H1 (cell line): Measurements from ENCODE around the gene USP7. TPM values are rescaled to one million over a fixed set of nuclear protein-coding genes. Genes with fewer than 3 reads are reported as not detected.

ENCODE experiments used
- CTCF ChIA-PET: fragments of 300-600 bp; sonication (Branson Sonifier 250); formaldehyde crosslinking; loops from one replicate; lab custom pipeline; 2021; ENCODE audit not compliant: partially characterized antibody; lab: Charles Lee
- POLR2A ChIA-PET: fragments of 300-600 bp; sonication (Branson Sonifier 250); formaldehyde crosslinking; loops from one replicate; lab custom pipeline; 2021; ENCODE audit warnings: inconsistent platforms; ENCODE audit not compliant: partially characterized antibody; lab: Charles Lee
- DNase-seq, 2 experiments: peaks; one replicate each; pipeline versions ENCODE4 v3.0.0 to v3.0.0-alpha.2; 2010 to 2022; ENCODE audit warnings: low spot score in 2 of 2, low read depth in 1 of 2, mixed read lengths in 1 of 2
- FAIRE-seq: peaks from 2 replicates; lab custom pipeline; 2011; peaks lifted over from hg19 to GRCh38; lab: Jason Lieb, UNC
- H2AFZ ChIP-seq: 2 replicates; pipeline ENCODE4 v1.8.1; 2012; ENCODE audit warnings: low read length, inconsistent platforms
- H2AK5ac ChIP-seq: 2 replicates; pipeline ENCODE4 v1.6.1; 2013; ENCODE audit warnings: low read depth, low read length
- H2BK120ac ChIP-seq: replicated peaks from 2 replicates; pipeline ENCODE3; 2013; ENCODE audit warnings: low read depth, low read length, inconsistent platforms
- H2BK12ac ChIP-seq: 2 replicates; pipeline ENCODE4 v1.6.1; 2013; ENCODE audit warnings: low read depth, low read length
- H2BK15ac ChIP-seq: 2 replicates; pipeline ENCODE4 v1.6.1; 2013; ENCODE audit warnings: low read length
- H2BK20ac ChIP-seq: 2 replicates; pipeline ENCODE4 v1.6.1; 2013; ENCODE audit warnings: low read length
- H2BK5ac ChIP-seq: 2 replicates; pipeline ENCODE4 v1.6.1; 2013; ENCODE audit warnings: low read depth, low read length
- H3K14ac ChIP-seq: 2 replicates; pipeline ENCODE4 v1.6.1; 2013; ENCODE audit warnings: inconsistent platforms; ENCODE audit not compliant: insufficient read length
- H3K18ac ChIP-seq: 2 replicates; pipeline ENCODE4 v1.6.1; 2013; ENCODE audit warnings: low read length; ENCODE audit errors: extremely low read depth
- H3K23ac ChIP-seq: 2 replicates; pipeline ENCODE4 v1.6.1; 2013; ENCODE audit warnings: inconsistent platforms; ENCODE audit not compliant: insufficient read length
- H3K23me2 ChIP-seq: 2 replicates; pipeline ENCODE4 v1.6.1; 2013; ENCODE audit warnings: low read depth, low read length
- H3K27ac ChIP-seq: 2 replicates; pipeline ENCODE4 v1.6.1; 2011; ENCODE audit warnings: low read depth, low read length, inconsistent platforms
- H3K27me3 ChIP-seq, 4 experiments: replicated peaks in 1 of 4; 1 replicate in 1 of 4; 2 replicates in 3 of 4; pipeline versions ENCODE4 v1.6.1 to v1.8.1; 2011 to 2013; ENCODE audit warnings: low read length in 3 of 4, mild to moderate bottlenecking in 3 of 4, inconsistent platforms in 2 of 4, mixed read lengths in 2 of 4, moderate library complexity in 1 of 4; ENCODE audit not compliant: control insufficient read depth in 3 of 4, insufficient read depth in 3 of 4; ENCODE audit errors: extremely low read depth in 1 of 4
- H3K36me3 ChIP-seq, 4 experiments: 2 replicates each; pipeline versions ENCODE4 v1.6.1 to v1.8.1; 2011 to 2013; ENCODE audit warnings: mild to moderate bottlenecking in 4 of 4, low read length in 3 of 4, moderate library complexity in 2 of 4, control low read depth in 1 of 4, inconsistent platforms in 1 of 4; ENCODE audit not compliant: insufficient read depth in 4 of 4, control insufficient read depth in 2 of 4
- H3K4ac ChIP-seq: replicated peaks from 2 replicates; pipeline ENCODE3; 2013; ENCODE audit warnings: low read length, low read depth, mixed read lengths, inconsistent platforms; ENCODE audit not compliant: insufficient read length
- H3K4me1 ChIP-seq, 4 experiments: replicated peaks in 1 of 4; 1 replicate in 1 of 4; 2 replicates in 3 of 4; pipeline versions ENCODE4 v1.6.1 to v1.8.1; 2011 to 2013; ENCODE audit warnings: low read length in 3 of 4, inconsistent platforms in 2 of 4, mixed read lengths in 1 of 4; ENCODE audit not compliant: insufficient read depth in 4 of 4, control insufficient read depth in 3 of 4
- H3K4me2 ChIP-seq, 2 experiments: 2 replicates each; pipeline versions ENCODE4 v1.6.1 to v1.8.1; 2011 to 2013; ENCODE audit warnings: low read depth in 2 of 2, low read length in 2 of 2, control low read depth in 1 of 2, inconsistent platforms in 1 of 2, mild to moderate bottlenecking in 1 of 2; ENCODE audit not compliant: insufficient read depth in 1 of 2
- H3K4me3 ChIP-seq, 4 experiments: fragments of 200-600, 300-600 bp in 1 of 4; sonication (generic), shearing (Covaris generic), sonication (Bioruptor Twin) in 1 of 4; 2 replicates each; pipeline versions ENCODE4 v1.5.1 to v1.8.1; 2011 to 2016; ENCODE audit warnings: low read length in 4 of 4, low read depth in 3 of 4, control low read depth in 2 of 4, inconsistent platforms in 2 of 4, mild to moderate bottlenecking in 2 of 4, mixed read lengths in 1 of 4, moderate library complexity in 1 of 4; ENCODE audit not compliant: insufficient read depth in 2 of 4; ENCODE audit errors: extremely low read depth in 1 of 4
- H3K56ac ChIP-seq: replicated peaks from 2 replicates; pipeline ENCODE3; 2013; ENCODE audit warnings: low read depth, mild to moderate bottlenecking, mixed read lengths, low read length, inconsistent platforms; ENCODE audit not compliant: insufficient read length
- H3K79me1 ChIP-seq: 2 replicates; pipeline ENCODE4 v1.6.1; 2013; ENCODE audit warnings: low read depth, low read length, control low read depth
- H3K79me2 ChIP-seq, 2 experiments: 2 replicates each; pipeline versions ENCODE4 v1.6.1 to v1.8.1; 2012 to 2013; ENCODE audit warnings: low read length in 2 of 2, mild to moderate bottlenecking in 2 of 2, inconsistent platforms in 1 of 2; ENCODE audit not compliant: insufficient read depth in 2 of 2, control insufficient read depth in 1 of 2
- H3K9ac ChIP-seq, 4 experiments: replicated peaks in 1 of 4; 1 replicate in 1 of 4; 2 replicates in 3 of 4; pipeline versions ENCODE4 v1.6.1 to v1.8.1; 2011 to 2013; ENCODE audit warnings: low read depth in 3 of 4, low read length in 3 of 4, control low read depth in 2 of 4, mild to moderate bottlenecking in 2 of 4, moderate library complexity in 2 of 4, inconsistent platforms in 1 of 4; ENCODE audit errors: extremely low read depth in 1 of 4
- H3K9me3 ChIP-seq, 2 experiments: 2 replicates each; pipeline versions ENCODE4 v1.6.1 to v1.8.1; 2012 to 2013; ENCODE audit warnings: mild to moderate bottlenecking in 2 of 2, moderate library complexity in 2 of 2, control low read depth in 1 of 2, inconsistent platforms in 1 of 2, low read depth in 1 of 2, low read length in 1 of 2, mixed read lengths in 1 of 2; ENCODE audit not compliant: insufficient read depth in 2 of 2
- H4K20me1 ChIP-seq, 2 experiments: replicated peaks in 1 of 2; 2 replicates each; pipeline versions ENCODE3 to v1.8.1; 2011 to 2013; ENCODE audit warnings: inconsistent platforms in 2 of 2, low read length in 2 of 2, mild to moderate bottlenecking in 1 of 2; ENCODE audit not compliant: insufficient read depth in 2 of 2, control insufficient read depth in 1 of 2
- H4K5ac ChIP-seq: 2 replicates; pipeline ENCODE4 v1.6.1; 2013; ENCODE audit warnings: low read length, low read depth, mixed read lengths, inconsistent platforms; ENCODE audit not compliant: insufficient read length
- H4K8ac ChIP-seq: 2 replicates; pipeline ENCODE4 v1.8.0; 2013; ENCODE audit warnings: mild to moderate bottlenecking, moderate library complexity, low read length, inconsistent platforms; ENCODE audit not compliant: insufficient read depth; ENCODE audit errors: extremely low read depth
- H4K91ac ChIP-seq: replicated peaks from 2 replicates; pipeline ENCODE3; 2013; ENCODE audit warnings: low read length, mixed read lengths, inconsistent platforms; ENCODE audit not compliant: insufficient read length
- BRCA1 ChIP-seq: IDR thresholded peaks from 2 replicates; pipeline ENCODE4 v1.6.1; 2012; ENCODE audit warnings: low read depth, low read length, improper control_type of control experiment
- CREB1 ChIP-seq: IDR thresholded peaks from 2 replicates; pipeline ENCODE4 v1.6.1; 2012; ENCODE audit warnings: inconsistent platforms
- EZH2 ChIP-seq: fragments of 200-600 bp; sonication (generic); IDR thresholded peaks from 2 replicates; pipeline ENCODE4 v1.7.1; 2012; ENCODE audit warnings: low read depth, mild to moderate bottlenecking, moderate library complexity, low read length, inconsistent platforms; ENCODE audit not compliant: severe bottlenecking
- SIRT6 ChIP-seq: IDR thresholded peaks from one replicate; pipeline ENCODE4 v1.7.1; 2012; ENCODE audit warnings: low read length, inconsistent platforms
- WGBS, 2 experiments: shearing (Covaris generic) in 1 of 2; methylation state at CpG; one replicate each; pipeline versions ENCODE4 v1.1.6 to v1.1.7; 2013 to 2015; ENCODE audit warnings: low lambda C conversion rate in 2 of 2, mixed read lengths in 2 of 2, inconsistent platforms in 1 of 2, low coverage in 1 of 2, missing lambda C conversion rate in 1 of 2; ENCODE audit not compliant: insufficient replicate concordance in 2 of 2, insufficient coverage in 1 of 2, insufficient read length in 1 of 2; ENCODE audit errors: extremely low coverage in 1 of 2, missing lambda C conversion rate in 1 of 2; 5-methylcytosine and 5-hydroxymethylcytosine counted together
- polyA plus RNA-seq, 7 experiments: library from polyadenylated mRNA; depleted of rRNA in 3 of 7; stranded (reverse) in 5 of 7; unstranded in 2 of 7; fragments of >200 nt in 5 of 7; fragments of 200-250 nt in 2 of 7; gene quantifications; 1 replicate in 5 of 7; 2 replicates in 1 of 7; 4 replicates in 1 of 7; pipeline versions ENCODE4 v1.2.1 to v1.2.3, GENCODE V29; 2011 to 2013; ENCODE audit warnings: missing spikeins in 2 of 7, mixed read lengths in 2 of 7
- total RNA-seq: library from RNA; stranded (reverse); fragmentation: NEBNext Ultra II Directional; extraction: Animal tissue kit (Norgen Biotek cat#: 25700); gene quantifications from 2 replicates; pipeline ENCODE4 v1.2.1, GENCODE V29; 2021

USP7 gene
- total and polyA plus RNA-seq, 2 of the 8 experiments (the other 6 are each of a cell fraction or from before 2014, with no cell fraction given), result 21.3 to 211 TPM

DNA sequence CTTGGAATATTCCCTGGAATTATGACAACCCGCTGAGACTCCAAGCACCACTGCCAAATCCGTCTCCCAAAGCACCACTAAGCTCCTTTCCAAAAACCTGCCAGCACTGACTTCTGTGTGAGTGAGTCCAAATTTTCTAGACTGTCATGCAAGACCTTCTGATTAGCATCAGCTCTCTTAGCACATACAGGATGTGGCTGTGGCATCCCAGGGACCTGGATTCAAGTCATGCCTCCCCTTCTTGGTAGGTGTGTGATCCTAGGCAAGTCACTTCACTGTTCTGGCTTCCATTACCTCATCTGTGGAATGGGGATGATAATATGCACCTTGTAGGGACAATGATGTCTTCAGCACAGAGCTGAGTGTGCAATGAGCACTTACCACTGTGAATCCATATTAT, 38.3 kb upstream of the USP7 start:
- H2AK5ac ChIP-seq, result no peak overlapping the region
- no peaks in the 10 kb centered on the region for H3K79me1 ChIP-seq
- H3K9me3 ChIP-seq, result no peaks in the 10 kb centered on the region
- H3K36me3 ChIP-seq, result no peaks in the 10 kb centered on the region
- H3K27ac ChIP-seq, result no peak overlapping the region
- H4K5ac ChIP-seq, result no peak overlapping the region
- H3K4me1 ChIP-seq, result no peaks in the 10 kb centered on the region
- H4K20me1 ChIP-seq, result no peaks in the 10 kb centered on the region
- peak overlapping the region; percentile 69; the same call in 1 of the 2 replicates for H4K8ac ChIP-seq
- no peak overlapping the region for H3K4me3 ChIP-seq
- DNase-seq (no peak), FAIRE-seq (no peak)
- no peaks in the 10 kb centered on the region for H3K23me2 ChIP-seq
- no peak for TF ChIP-seq CREB1
- TF ChIP-seq EZH2, result no peak
- TF ChIP-seq BRCA1, result no peak
- no peak for TF ChIP-seq SIRT6
- no peak overlapping the region for H3K4me2 ChIP-seq
- POLR2A ChIA-PET, result interaction anchor here (0.7 kb wide), 1 partner anchor 116 kb away, joined by 3 read pairs; no protein-coding TSS in a partner anchor
- H3K27me3 ChIP-seq, result no peaks in the 10 kb centered on the region
- H3K56ac ChIP-seq, result no peak overlapping the region
- H3K79me2 ChIP-seq, result no peaks in the 10 kb centered on the region
- H2BK120ac ChIP-seq, result no peak overlapping the region
- H3K4ac ChIP-seq, result no peak overlapping the region
- no peak overlapping the region for H2BK12ac ChIP-seq
- no peak overlapping the region for H3K9ac ChIP-seq
- 100% methylated on average over 2 of the region's 2 CpGs; no CpG with 5 or more reads in 1 of the 2 experiments for WGBS, 2 experiments
- no peak overlapping the region for H4K91ac ChIP-seq
- no peak overlapping the region for H3K23ac ChIP-seq
- H3K18ac ChIP-seq, result no peak overlapping the region
- H2BK15ac ChIP-seq, result no peak overlapping the region
- no peak overlapping the region for H2BK5ac ChIP-seq
- H2AFZ ChIP-seq, result no peak overlapping the region
- H3K14ac ChIP-seq, result no peak overlapping the region
- no peak overlapping the region for H2BK20ac ChIP-seq
- CTCF ChIA-PET, result interaction anchor here (0.8 to 9.7 kb wide), 8 partner anchors 10 to 97 kb away, joined by 3 to 189 read pairs (median 4); no protein-coding TSS in a partner anchor
